G401 (cell line): ENCODE data around the gene OR8D1. TPM values are rescaled to one million over a fixed set of nuclear protein-coding genes. Genes with fewer than 3 reads are reported as not detected.
"Not testable (repeated sequence)": the region's sequence is repeated elsewhere in the genome, so short reads cannot be mapped to it uniquely, and the experiment has no call there.

ENCODE experiments used
- DNase-seq: peaks from one replicate; pipeline ENCODE4 v3.0.0-alpha.2; 2015; ENCODE audit warnings: low spot score
- in situ Hi-C: cut with HindIII; loops from 2 replicates; pipeline ENCODE4 v1.10.0; 2016; ENCODE audit warnings: low sequenced_read_pairs, mixed read lengths
- total RNA-seq: library from RNA; depleted of rRNA; stranded (reverse); fragments of >200 nt; shearing (Covaris generic); gene quantifications from 2 replicates; pipeline ENCODE4 v1.2.3, GENCODE V29; 2014; rRNA removed

Gene OR8D1
- total RNA-seq, 1 experiment from 2014 or later = not detected

DNA sequence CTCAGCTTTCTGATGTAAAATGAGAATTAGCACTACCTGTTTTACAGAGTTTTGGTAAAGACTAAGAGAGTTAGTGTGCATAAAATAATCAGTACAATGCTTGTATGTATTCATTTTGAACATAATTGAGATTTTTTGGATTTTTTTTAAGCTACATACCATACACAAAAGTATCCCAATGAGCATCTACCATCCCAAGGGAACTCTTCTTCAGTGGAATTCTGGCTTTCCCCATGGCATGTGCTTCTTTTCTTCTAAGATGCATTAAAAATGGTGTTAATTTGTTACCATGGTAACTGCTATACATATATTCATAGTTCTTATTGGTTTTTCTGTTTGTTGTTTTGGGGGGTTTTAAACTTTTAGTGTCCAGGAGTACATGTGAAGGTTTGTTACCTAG is 17.7 kb downstream of the OR8D1 start:
- in situ Hi-C loops = no loop called here
- DNase-seq = no peak

DNA sequence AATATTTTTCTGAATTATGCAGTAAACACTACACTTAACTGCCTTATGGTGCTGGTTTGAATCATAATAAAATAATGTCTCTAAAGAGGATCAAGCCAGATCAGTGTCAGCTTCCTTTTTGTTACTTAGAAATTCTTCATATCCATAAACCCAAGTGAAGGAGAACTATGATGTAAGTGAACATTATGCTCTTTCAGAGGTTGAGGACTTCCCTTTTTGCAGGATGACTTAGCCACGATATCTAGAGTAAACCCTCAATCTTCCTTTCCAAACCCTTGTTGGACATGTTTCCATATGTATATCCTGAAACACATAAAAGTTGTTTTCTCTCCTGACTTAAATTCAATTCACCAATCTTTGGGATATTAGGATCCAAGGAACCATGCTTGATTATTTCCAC is 19.1 kb downstream of the OR8D1 start:
- in situ Hi-C loops = no loop called here
- DNase-seq = no peak

DNA sequence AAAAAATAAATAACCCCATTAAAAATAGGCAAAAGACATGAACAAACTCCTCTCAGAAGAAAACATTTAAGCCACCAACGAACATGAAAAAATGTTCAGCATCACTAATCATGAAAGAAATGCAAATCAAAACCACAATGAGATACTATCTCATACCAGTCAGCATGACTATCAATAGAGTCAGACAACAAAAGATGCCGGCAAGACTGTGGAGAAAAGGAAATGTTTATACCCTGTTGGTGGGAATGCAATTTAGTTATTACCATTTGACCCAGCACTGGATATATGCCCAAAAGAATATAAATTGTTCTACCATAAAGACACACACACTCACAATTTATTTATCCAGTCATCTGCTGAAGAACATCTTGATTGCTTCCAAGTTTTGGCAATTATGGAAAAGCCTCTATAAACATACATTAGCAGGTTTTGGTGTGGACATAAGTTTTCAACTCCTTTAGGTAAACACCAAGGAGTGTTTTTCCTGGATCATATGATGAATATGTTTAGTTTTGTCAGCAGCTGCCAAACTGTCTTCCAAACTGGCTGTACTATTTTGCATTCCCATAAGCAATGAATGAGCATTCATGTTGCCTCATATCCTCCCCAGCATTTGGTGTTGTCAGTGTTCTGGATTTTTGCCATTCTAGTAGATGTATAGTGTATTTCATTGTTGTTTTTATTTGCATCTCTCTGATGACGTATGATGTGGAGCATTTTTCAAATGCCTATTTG is 28.0 kb downstream of the OR8D1 start:
- no peak for DNase-seq
- in situ Hi-C loops = no loop called here

DNA sequence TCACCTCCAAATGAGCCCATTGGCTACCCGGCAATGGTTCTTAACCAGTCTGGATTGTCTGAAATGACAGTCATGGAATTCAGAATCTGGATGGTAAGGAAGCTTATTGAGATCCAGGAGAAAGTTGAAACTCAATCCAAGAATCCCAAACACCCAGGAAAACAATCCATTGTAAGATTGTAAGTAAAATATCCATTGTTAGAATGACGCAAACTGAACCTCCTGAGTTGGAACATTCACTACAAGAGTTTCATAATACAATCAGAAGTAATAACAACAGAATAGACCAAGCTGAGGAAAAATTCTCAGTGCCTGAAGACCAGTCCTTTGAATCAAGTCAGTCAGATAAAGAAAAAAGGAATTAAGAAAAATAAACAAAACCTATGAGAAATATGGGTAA is 35.5 kb downstream of the OR8D1 start:
- no peak for DNase-seq
- in situ Hi-C loops = no loop called here

DNA sequence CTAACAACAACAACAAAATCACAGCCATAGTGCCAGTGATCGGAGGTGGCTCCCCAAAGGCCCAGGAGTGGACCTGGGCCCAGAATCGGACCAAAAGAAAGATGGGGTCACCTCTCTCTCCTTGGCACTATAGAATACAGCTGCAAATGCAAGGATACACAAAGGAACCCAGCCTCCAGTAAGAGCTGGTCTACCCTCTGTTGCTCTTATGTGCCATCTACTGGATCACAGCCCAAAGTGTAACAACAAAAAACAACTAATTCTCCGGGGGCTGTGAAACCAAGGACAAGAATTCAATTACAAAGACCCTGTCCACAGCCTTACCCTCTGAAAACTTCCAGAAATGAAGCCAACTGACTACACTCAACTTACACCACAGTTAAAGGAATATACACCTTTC is 35.9 kb downstream of the OR8D1 start:
- in situ Hi-C loops = no loop called here
- DNase-seq = no peak

DNA sequence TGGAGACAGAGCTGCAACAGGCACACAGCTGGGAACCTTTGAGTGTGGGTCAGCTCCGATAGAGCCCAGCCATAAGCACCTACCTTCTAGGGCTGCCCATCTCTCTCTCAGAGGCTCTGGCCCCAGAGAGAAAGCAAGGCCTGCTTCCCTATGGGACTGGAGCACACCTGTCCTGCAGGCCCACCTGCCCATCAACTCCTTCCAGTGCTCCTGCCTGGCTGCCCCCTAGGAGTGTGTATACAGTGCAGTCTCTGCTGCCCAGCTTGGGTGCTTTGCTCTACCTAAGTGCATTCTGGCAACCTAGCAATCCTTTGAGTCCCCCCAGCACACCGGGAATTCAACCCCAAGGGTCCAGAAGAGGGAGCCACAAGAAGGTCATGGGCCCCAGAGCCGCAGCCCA is 36.5 kb downstream of the OR8D1 start:
- in situ Hi-C loops = no loop called here
- DNase-seq = no peak

DNA sequence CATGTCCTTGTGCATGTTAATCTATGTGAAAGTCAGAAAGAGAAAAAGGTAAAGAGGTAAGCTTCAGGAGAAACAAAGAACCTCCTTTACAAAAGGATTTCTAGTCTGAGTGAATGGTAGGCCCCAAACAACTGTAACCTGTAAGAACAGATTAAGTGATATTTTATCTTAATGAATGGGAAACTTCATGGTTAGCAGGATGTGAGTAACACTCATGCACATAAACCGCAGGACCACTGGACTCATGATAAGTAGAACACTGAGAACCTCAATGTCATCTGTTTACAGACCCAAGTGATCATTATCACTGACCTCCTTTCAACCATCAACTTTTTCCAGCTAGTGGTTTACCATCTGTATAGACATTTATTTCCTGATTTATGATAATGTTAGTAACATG is 37.7 kb downstream of the OR8D1 start:
- in situ Hi-C loops = no loop called here
- no peak for DNase-seq

DNA sequence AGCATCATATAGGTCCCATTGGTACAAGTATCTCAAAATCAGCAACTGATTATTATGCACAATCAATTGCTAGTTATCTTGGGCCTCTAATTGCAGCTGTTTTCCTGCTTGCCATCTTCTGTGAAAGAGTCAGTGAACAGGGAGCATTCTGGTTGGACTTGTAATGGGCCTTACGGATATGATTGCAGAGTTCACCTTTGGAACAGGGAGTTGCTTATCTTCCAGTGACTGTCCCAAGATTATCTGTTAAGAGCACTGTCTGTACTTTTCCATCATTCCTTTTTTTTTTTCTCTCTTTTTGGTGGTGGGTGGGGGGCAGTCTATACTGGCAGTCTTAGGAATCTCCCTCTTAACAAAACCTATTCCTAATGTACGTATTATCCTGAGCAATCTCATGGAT is 39.7 kb downstream of the OR8D1 start:
- in situ Hi-C loops = no loop called here
- DNase-seq = no peak

DNA sequence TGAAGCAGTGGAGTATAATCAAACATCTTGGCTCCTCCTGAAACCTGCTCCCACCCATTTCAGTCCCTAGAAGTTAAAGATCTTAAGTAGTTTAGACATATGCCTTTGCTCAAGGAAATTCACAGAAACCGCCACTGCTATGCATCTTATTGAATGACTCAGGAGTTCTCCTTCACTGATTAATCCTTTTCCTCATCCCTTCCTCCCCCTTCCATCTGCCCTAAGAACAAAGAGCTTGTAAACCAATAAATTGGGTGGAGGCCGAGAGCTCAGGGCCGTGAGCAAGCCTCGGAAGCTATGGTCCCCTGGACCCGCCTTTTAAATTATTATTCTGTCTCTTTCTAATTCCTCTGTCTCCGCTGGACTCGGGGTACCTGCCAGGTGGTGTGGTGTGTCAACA is 42.9 kb downstream of the OR8D1 start:
- DNase-seq, in situ Hi-C loops: not testable (repeated sequence)

DNA sequence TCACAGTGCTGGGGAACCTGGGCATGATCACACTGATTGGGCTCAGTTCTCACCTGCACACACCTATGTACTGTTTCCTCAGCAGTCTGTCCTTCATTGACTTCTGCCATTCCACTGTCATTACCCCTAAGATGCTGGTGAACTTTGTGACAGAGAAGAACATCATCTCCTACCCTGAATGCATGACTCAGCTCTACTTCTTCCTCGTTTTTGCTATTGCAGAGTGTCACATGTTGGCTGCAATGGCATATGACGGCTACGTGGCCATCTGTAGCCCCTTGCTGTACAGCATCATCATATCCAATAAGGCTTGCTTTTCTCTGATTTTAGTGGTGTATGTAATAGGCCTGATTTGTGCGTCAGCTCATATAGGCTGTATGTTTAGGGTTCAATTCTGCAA is 48.7 kb downstream of the OR8D1 start:
- in situ Hi-C loops, DNase-seq: not testable (repeated sequence)

DNA sequence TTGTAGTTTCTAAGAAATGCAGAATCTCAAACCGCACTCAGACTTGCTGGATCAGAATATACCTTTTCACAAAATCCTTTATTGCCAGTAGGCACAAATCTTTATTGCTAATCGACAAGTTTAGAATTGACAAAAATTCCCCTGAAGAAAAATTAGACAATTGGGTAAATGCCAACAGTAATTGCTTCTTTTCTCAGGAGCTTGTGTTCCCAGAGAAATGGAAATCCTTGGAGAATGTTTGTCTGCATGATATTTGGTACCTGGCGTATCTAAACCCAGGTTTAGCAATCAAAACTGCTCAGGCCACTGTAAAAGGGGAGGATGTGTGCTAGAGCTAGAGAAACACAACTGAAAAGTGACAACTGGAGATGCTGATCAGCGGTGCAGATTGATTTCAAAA is 57.7 kb downstream of the OR8D1 start, which contains the start of gene OR8G5:
Gene OR8G5 (plus strand): TSS at position 301 of the 400 bp plus-strand sequence. CDS start 8,556 bp downstream, outside the sequence.
- in situ Hi-C loops = no loop called here
- no peak for DNase-seq

Other genes with a start within 250 kb of the OR8D1 start
- gene VWA5A, start 198.5 kb downstream of the OR8D1 start, total RNA-seq = 0.98 TPM in 1 of 2 replicates, not detected in the other
- not detected in 2 replicates for gene OR10D3, start 130.6 kb downstream of the OR8D1 start, total RNA-seq
- not detected in 2 replicates for gene OR8G1, start 72.9 kb downstream of the OR8D1 start, total RNA-seq
- gene OR8G5, start 57.6 kb downstream of the OR8D1 start, total RNA-seq = not detected in 2 replicates
- not detected in 2 replicates for gene OR8D2, start 6.2 kb upstream of the OR8D1 start, total RNA-seq
- not detected in 2 replicates for gene OR8B2, start 70.5 kb upstream of the OR8D1 start, total RNA-seq
- not detected in 2 replicates for gene OR8B3, start 85.1 kb upstream of the OR8D1 start, total RNA-seq
- gene OR8B4, start 110.9 kb upstream of the OR8D1 start, total RNA-seq = not detected in 2 replicates
- not detected in 2 replicates for gene OR8B8, start 131.7 kb upstream of the OR8D1 start, total RNA-seq
- not detected in 2 replicates for gene OR8B12, start 229.7 kb upstream of the OR8D1 start, total RNA-seq